Skeletal muscle satellite cell (primary cell): Measurements from ENCODE around the gene GPR35.

Experiments used
- H3K27me3 ChIP-seq: 2 replicates; pipeline ENCODE4 v1.7.0; 2013; ENCODE audit warnings: low read length; ENCODE audit not compliant: control insufficient read depth, insufficient read depth
- H3K36me3 ChIP-seq: 2 replicates; pipeline ENCODE4 v1.7.0; 2013; ENCODE audit warnings: mild to moderate bottlenecking, control low read depth, low read length; ENCODE audit not compliant: insufficient read depth
- H3K4me1 ChIP-seq: 2 replicates; pipeline ENCODE4 v1.7.0; 2013; ENCODE audit warnings: low read length; ENCODE audit not compliant: control insufficient read depth, insufficient read depth
- H3K4me2 ChIP-seq: 2 replicates; pipeline ENCODE4 v1.7.0; 2013; ENCODE audit warnings: mild to moderate bottlenecking, low read length
- H3K4me3 ChIP-seq: 2 replicates; pipeline ENCODE4 v1.7.0; 2013; ENCODE audit warnings: low read length
- H3K9ac ChIP-seq: 2 replicates; pipeline ENCODE4 v1.7.0; 2013; ENCODE audit warnings: mild to moderate bottlenecking, low read depth, low read length, moderate library complexity
- H3K9me3 ChIP-seq: replicated peaks from 2 replicates; pipeline ENCODE4 v1.7.0; 2013; ENCODE audit warnings: mild to moderate bottlenecking, control low read depth, low read length

Gene GPR35

DNA sequence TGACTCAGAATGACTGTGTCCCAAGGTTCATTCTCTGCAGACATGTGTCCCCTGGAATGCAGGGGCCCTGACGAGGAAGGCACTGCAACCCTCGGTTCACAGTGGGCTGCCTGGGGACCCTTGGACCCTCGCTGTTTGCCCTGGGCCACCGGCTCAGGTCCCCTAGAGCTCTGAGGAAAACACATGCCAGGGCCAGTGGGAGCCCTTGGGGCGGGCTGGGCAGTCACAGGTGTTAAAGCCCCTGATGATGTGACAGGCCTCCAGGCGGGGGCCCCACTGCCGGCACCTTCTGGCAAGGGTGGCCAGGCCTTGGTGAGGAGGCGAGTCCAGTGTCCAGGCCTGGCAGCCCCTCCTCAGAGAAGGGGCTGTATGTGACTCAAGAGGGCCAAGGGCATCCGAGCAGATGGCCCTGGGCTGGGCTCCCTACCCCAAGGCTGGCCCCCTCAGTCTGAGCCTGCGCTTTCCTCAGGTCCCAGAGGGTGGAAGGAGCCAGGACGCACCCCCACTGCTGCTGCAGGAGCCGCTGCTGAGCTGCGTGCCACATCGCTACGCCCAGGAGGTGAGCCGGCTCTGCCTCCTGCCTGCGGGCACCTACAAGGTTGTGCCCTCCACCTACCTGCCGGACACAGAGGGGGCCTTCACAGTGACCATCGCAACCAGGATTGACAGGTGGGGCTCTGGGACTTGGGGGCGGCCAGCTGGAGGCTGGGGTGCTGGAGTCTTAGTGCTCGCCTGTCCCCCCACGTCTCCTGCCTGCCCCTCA lies 27.7 kb upstream of the GPR35 start:
- Histone ChIP-seq H3K36me3 (peaks cover 9% of the 10 kb centered on the region), H3K9me3 (no peaks in the 10 kb centered on the region), H3K27me3 (no peaks in the 10 kb centered on the region), H3K4me3 (no peak overlapping the region), H3K9ac (no peak overlapping the region), H3K4me2 (no peak overlapping the region), H3K4me1 (no peaks in the 10 kb centered on the region)

DNA sequence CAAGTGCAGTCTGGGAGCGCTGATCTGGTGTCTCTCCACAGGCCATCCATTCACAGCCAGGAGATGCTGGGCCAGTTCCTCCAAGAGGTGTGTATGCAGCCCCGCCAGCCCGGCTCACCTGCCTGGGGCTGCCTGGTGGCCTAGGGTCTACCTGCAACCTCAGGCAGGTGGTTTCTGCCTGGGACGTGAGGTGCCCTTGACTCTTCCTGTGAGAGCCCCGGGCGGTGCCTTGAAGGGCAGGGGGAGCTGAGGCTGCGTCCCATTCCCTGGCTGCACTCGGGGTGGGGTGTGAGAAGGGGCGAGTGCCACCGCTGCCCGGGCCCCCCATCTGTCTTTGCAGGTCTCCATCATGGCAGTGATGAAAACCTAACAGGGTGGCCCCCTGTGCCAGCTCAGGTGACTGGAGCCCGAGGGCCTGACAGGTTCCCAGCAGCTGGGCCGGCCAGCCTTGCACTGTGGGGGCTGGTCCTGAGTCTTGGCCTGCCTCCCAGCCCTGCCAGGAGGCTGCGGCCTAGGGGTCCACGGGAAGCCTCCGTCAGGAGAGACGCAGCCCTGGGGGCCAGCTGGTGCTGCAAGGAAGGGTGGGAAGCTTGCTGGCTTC lies 26.9 kb upstream of the GPR35 start:
- Histone ChIP-seq H3K27me3 (no peaks in the 10 kb centered on the region), H3K4me2 (no peak overlapping the region), H3K4me1 (no peaks in the 10 kb centered on the region), H3K4me3 (no peak overlapping the region), H3K9ac (no peak overlapping the region), H3K36me3 (peaks cover 9% of the 10 kb centered on the region), H3K9me3 (no peaks in the 10 kb centered on the region)

DNA sequence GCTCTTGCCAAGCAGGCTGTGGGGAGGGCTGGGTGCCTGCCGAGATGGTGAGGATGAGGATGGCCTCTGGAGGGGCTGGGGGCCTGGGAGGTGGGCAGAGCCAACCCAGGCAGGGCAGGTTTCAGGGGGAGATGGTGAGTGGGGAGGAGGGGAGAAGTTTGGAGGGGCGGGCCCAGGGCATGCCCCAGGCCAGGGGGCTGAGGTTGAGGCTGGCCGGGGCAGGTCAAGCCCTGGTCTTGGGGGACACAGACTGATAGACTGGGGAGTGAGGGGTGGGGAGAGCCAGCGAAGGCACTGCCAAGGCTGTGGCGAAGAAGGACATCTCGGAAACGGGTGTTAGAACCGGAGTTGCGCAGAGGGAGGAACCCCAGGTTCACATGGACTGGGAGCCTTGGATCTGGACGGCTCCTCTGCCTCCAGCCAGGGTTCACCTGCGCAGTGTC lies 26.1 kb upstream of the GPR35 start:
- no peak overlapping the region for H3K4me2 ChIP-seq
- no peak overlapping the region for H3K4me3 ChIP-seq
- peaks cover 9% of the 10 kb centered on the region for H3K36me3 ChIP-seq
- H3K27me3 ChIP-seq, result no peaks in the 10 kb centered on the region
- no peak overlapping the region for H3K9ac ChIP-seq
- no peaks in the 10 kb centered on the region for H3K9me3 ChIP-seq
- no peaks in the 10 kb centered on the region for H3K4me1 ChIP-seq

DNA sequence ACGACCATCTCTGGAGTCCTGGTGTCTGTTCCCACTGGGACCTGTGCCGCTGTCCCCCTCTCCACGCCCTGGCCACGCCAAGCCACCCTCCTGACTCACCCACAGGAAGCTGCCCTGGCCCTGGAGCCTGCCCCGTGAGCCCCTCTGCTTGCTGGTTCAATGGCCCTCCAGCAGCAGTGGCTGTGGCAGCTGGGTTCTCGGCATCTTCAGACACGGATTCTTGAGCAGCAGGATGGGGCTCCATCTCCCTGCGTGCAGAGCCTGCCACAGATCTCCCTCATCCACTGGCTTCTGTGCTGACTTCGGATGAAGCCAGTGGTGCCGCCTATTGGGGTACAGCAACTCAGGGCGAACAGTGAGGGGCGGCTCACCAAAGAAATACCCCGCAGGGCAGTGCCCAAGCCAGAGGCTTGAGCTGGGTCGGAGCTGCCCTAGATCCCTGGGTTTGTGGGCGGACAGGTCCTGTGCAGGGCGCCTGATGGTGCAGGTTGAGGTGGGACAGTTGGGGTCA lies 24.8 kb upstream of the GPR35 start:
- Histone ChIP-seq H3K4me2 (no peak overlapping the region), H3K9me3 (no peaks in the 10 kb centered on the region), H3K4me3 (no peak overlapping the region), H3K36me3 (peaks cover under 1% of the 10 kb centered on the region), H3K27me3 (no peaks in the 10 kb centered on the region), H3K9ac (no peak overlapping the region), H3K4me1 (no peaks in the 10 kb centered on the region)

DNA sequence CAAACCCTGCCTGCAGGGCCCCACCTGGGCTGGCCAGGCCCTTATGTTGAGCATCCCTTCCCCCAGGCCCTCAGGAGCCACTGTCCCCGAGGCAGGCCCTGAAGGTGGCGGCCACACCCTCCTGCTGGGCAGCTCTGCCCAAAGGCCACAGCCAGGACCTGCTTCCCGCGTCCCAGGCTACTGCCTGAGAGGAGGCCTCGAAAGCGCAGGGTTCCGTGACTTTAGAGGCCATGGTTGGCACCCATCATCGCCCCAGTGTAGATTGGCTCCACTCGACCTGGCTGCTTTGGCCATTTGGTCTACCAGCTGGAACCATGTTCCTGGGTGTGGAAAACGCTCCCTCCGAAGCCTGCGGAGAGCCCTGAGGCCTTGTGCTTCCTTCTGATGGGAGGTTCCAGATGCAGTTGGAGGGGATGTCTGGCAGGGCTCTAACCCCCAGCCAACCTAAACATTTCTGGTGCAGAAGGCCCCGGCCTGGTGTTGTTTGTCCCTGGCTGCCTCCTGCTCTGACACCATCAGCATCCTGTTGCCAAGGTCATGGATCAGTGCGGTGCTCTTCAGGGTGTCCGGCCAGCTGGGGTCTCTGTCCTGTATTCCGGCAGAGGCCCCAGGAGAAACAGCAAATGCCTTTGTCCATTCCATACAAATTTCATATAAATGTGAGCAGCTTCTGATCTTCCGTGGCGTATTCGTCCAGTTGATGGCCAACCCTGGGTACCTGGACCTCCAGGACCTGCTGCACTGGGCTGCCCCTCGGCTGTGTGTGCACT lies 24.0 kb upstream of the GPR35 start:
- no peak overlapping the region for H3K4me3 ChIP-seq
- H3K27me3 ChIP-seq, result no peaks in the 10 kb centered on the region
- H3K36me3 ChIP-seq, result no peaks in the 10 kb centered on the region
- no peaks in the 10 kb centered on the region for H3K4me1 ChIP-seq
- no peak overlapping the region for H3K4me2 ChIP-seq
- H3K9me3 ChIP-seq, result no peaks in the 10 kb centered on the region
- no peak overlapping the region for H3K9ac ChIP-seq

DNA sequence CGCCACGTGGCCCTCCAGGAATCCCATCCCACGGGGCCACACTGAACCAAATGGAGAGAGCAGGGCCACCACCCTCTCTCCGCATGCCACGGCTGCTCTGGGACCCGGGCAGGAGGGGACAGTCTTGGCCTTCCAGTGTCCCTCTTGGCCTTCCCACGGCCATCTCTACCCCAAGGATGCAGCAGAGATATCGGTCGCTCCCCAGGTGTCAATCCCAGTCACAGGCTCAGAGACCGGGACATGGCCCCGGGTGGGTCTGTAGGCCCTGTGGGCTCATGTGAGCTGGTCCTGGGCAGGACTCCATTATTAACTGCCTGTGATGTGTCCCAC lies 23.5 kb upstream of the GPR35 start:
- H3K4me2 ChIP-seq, result no peak overlapping the region
- H3K36me3 ChIP-seq, result no peaks in the 10 kb centered on the region
- no peak overlapping the region for H3K9ac ChIP-seq
- H3K27me3 ChIP-seq, result no peaks in the 10 kb centered on the region
- no peaks in the 10 kb centered on the region for H3K4me1 ChIP-seq
- H3K9me3 ChIP-seq, result no peaks in the 10 kb centered on the region
- H3K4me3 ChIP-seq, result no peak overlapping the region

DNA sequence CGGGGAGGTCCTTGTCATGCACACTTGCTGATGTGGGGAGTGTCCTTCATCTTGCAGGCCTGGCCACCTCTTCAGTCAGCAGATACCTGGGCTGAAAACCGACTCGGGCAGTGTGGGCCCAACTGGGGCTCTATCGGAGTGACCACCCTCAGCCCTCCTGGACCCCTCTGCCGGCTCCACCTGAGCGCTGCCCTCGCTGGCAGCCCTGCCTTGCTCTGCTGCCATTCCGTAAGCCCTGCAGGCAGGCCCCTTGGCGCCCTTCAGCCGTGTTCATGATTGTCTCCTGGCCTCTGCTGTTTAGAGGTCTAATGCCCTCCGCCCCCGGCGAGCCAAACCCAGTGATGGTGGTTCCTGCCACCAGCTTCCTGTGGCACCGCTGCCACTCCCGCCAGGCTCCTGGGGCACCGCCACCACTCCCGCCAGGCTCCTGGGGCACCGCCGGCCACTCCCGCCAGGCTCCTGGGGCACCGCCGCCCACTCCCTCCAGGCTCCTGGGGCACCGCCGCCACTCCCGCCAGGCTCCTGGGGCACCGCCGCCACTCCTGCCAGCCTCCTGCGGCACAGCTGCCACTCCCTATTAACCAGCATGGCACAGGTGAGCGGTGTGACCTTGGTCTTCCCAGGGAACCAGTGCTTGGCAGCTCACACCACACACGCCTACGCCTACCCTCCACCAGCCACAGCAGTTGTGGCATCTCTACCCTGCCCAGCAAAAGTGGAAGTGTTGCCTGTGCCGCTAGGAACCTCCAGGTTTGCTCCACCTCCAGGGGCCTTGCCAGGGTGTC lies 22.8 kb upstream of the GPR35 start:
- Histone ChIP-seq H3K27me3 (no peaks in the 10 kb centered on the region), H3K9me3 (no peaks in the 10 kb centered on the region), H3K4me2 (no peak overlapping the region), H3K9ac (no peak overlapping the region), H3K4me1 (no peaks in the 10 kb centered on the region), H3K4me3 (no peak overlapping the region), H3K36me3 (no peaks in the 10 kb centered on the region)

DNA sequence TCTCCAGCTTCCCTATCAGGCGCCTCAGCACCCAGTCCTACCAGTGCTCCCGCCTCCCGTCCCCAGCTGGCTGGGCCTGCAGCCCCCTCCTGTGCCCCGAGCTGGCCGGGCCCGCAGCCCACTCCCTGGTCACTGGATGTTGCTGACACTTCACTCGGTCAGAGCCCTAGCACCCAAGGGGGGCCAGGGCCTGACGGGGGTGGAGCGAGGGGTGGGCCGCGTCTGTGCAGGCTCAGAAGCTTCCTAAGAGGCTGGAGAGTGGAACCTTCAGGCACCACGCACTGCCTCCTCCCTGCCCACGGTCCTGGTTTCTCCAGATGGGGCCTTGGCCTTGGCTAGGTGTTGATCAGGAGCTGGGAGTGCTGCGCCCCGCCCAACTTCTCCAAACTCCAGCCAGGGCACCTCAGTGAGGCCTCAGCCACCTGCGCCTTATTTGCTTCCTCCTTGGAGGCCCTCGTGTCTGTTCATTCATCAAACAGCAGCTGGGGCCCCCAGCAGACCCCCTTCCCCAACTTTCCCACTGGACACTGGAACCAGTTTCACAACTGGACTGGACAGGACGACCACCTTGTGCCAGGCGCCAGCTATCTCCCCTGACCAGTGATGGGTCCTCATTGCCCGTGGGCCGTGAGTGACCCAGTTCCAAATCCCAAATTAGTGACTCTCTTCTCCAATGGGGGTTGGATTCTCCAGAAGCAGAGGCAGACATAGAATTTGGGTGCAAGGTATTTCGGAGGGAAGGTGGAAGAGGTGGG lies 22.0 kb upstream of the GPR35 start:
- Histone ChIP-seq H3K9ac (no peak overlapping the region), H3K4me3 (no peak overlapping the region), H3K36me3 (no peaks in the 10 kb centered on the region), H3K27me3 (no peaks in the 10 kb centered on the region), H3K4me2 (no peak overlapping the region), H3K4me1 (no peaks in the 10 kb centered on the region), H3K9me3 (no peaks in the 10 kb centered on the region)

DNA sequence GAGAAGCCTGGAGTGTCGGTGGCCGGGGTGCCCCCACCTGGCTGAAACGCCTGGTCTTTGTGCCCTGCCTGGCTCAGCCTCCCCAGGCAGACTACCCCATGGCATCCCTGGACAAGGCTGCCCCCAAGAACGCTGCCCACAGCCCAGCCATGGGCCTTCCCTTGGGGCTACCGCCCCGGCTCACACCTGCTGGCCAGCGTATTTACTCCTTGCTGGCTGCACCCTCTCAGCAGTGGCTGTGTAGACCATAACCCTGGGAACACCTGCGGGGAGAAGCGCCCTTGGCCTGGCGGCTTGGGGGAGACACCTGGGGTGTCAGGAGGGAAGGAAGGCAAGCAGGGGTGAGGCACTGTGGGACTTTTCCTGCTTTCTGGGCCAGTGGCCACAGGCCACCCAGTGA lies 21.4 kb upstream of the GPR35 start:
- H3K4me1 ChIP-seq, result no peaks in the 10 kb centered on the region
- H3K4me2 ChIP-seq, result no peak overlapping the region
- no peaks in the 10 kb centered on the region for H3K36me3 ChIP-seq
- no peak overlapping the region for H3K4me3 ChIP-seq
- no peak overlapping the region for H3K9ac ChIP-seq
- no peaks in the 10 kb centered on the region for H3K27me3 ChIP-seq
- H3K9me3 ChIP-seq, result no peaks in the 10 kb centered on the region

DNA sequence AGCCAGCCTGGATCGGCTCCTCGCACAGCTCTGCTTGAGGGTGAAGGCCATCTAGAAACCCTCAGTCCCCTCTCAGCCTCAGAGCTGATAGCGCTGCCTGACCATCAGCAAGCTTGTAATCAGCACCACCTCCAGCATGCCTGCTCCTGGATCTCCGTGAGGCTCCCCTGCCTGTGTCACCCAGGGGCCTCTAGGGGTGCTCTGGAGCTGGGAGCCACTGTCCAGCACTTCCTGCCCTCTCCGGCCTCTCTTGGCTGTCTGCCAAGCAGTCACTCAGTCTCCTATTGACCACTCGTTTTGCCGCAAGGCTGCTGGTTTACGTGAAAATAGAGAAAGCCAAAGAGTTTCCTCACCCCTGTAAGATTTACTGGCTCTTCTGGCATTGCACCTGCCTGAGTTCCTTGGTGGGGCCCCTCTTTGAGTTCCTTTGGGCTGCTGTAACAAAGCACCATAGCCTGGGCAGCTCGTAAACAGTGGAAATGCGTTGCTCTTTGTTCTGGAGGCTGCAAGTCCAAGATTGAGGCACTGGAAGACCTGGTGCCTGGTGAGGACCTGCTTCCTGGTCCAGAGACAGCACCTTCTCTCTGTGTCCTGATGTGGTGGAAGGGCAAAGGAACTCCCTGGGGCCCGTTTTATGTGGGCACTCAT lies 20.9 kb upstream of the GPR35 start:
- Histone ChIP-seq H3K36me3 (no peaks in the 10 kb centered on the region), H3K4me3 (no peak overlapping the region), H3K9ac (no peak overlapping the region), H3K4me1 (no peaks in the 10 kb centered on the region), H3K4me2 (no peak overlapping the region), H3K27me3 (no peaks in the 10 kb centered on the region), H3K9me3 (no peaks in the 10 kb centered on the region)
